HepG2 (cell line): Measurements from ENCODE around the gene SERTAD2. TPM values are rescaled to one million over a fixed set of nuclear protein-coding genes. Genes with fewer than 3 reads are reported as not detected.
A peak's percentile ranks its signal among the peaks of the same experiment; 100 is the strongest.

Experiments
- ADNP ChIP-seq: sonication (generic); formaldehyde crosslinking; IDR thresholded peaks from 2 replicates; pipeline ENCODE4 v1.4.0; 2020; ENCODE audit warnings: missing genetic modification reagents
- GATAD2A ChIP-seq: IDR thresholded peaks from 2 replicates; pipeline ENCODE4 v1.6.1; 2016
- HMG20B ChIP-seq: conservative IDR thresholded peaks from 2 replicates; pipeline ENCODE4 v1.6.1; 2016; ENCODE audit warnings: missing genetic modification reagents, missing compliant biosample characterization
- JDP2 ChIP-seq: sonication (generic); formaldehyde crosslinking; IDR thresholded peaks from 2 replicates; pipeline ENCODE4 v1.8.1; 2022; ENCODE audit warnings: missing genetic modification reagents, borderline replicate concordance
- KDM5A ChIP-seq: fragments of 200-600 bp; sonication (generic); IDR thresholded peaks from 2 replicates; pipeline ENCODE4 v1.7.0; 2018; ENCODE audit warnings: antibody characterized with exemption, mild to moderate bottlenecking, low read length, borderline replicate concordance
- MAX ChIP-seq: IDR thresholded peaks from 2 replicates; pipeline ENCODE4 v1.6.1; 2012; ENCODE audit warnings: inconsistent platforms
- MEIS1 ChIP-seq: sonication (generic); formaldehyde crosslinking; IDR thresholded peaks from 2 replicates; pipeline ENCODE4 v1.9.0; 2021; ENCODE audit warnings: mild to moderate bottlenecking, missing genetic modification reagents, moderate library complexity, borderline replicate concordance
- NAIF1 ChIP-seq: sonication (generic); formaldehyde crosslinking; IDR thresholded peaks from 2 replicates; pipeline ENCODE4 v1.5.0; 2020; ENCODE audit warnings: mild to moderate bottlenecking, missing genetic modification reagents, borderline replicate concordance
- NONO ChIP-seq, 2 experiments: fragments of 450-650 bp in 1 of 2; sonication (generic) in 1 of 2; formaldehyde crosslinking in 1 of 2; IDR thresholded peaks in 1 of 2; conservative IDR thresholded peaks in 1 of 2; 2 replicates each; pipeline versions ENCODE4 v1.6.1 to v1.8.0; 2017 to 2022; ENCODE audit warnings: mild to moderate bottlenecking in 1 of 2, missing genetic modification reagents in 1 of 2, moderate library complexity in 1 of 2
- RFX3 ChIP-seq: IDR thresholded peaks from 2 replicates; pipeline ENCODE4 v1.6.1; 2016; ENCODE audit warnings: missing biosample characterization, missing genetic modification reagents
- SETDB1 ChIP-seq: sonication (generic); formaldehyde crosslinking; IDR thresholded peaks from 2 replicates; pipeline ENCODE4 v1.5.1; 2020; ENCODE audit warnings: missing genetic modification reagents, mild to moderate bottlenecking, borderline replicate concordance
- SMYD3 ChIP-seq: sonication (generic); formaldehyde crosslinking; IDR thresholded peaks from 2 replicates; pipeline ENCODE4 v1.8.1; 2023; ENCODE audit warnings: mild to moderate bottlenecking, missing genetic modification reagents
- SP1 ChIP-seq, 2 experiments: fragments of 450-650 bp in 1 of 2; sonication (generic) in 1 of 2; formaldehyde crosslinking in 1 of 2; IDR thresholded peaks; 2 replicates each; pipeline versions ENCODE4 v1.4.0 to v1.6.1; 2016 to 2020; ENCODE audit warnings: missing genetic modification reagents in 1 of 2
- SUZ12 ChIP-seq: fragments of 150-350 bp; IDR thresholded peaks from 2 replicates; pipeline ENCODE4 v1.6.1; 2014; ENCODE audit warnings: low read depth, low read length
- THAP11 ChIP-seq: IDR thresholded peaks from 2 replicates; pipeline ENCODE4 v1.6.1; 2016; ENCODE audit warnings: missing biosample characterization, missing genetic modification reagents
- XBP1 ChIP-seq: sonication (generic); formaldehyde crosslinking; IDR thresholded peaks from 2 replicates; pipeline ENCODE4 v1.5.0; 2020; ENCODE audit warnings: missing genetic modification reagents
- ZBED4 ChIP-seq: sonication (generic); formaldehyde crosslinking; IDR thresholded peaks from 2 replicates; pipeline ENCODE4 v1.4.0; 2020; ENCODE audit warnings: missing genetic modification reagents, borderline replicate concordance
- ZBTB1 ChIP-seq: sonication (generic); formaldehyde crosslinking; IDR thresholded peaks from 2 replicates; pipeline ENCODE4 v1.4.0; 2020; ENCODE audit warnings: missing genetic modification reagents, borderline replicate concordance
- ZNF12 ChIP-seq: sonication (generic); formaldehyde crosslinking; IDR thresholded peaks from 2 replicates; pipeline ENCODE4 v1.5.0; 2020; ENCODE audit warnings: missing genetic modification reagents
- ZNF124 ChIP-seq: sonication (generic); formaldehyde crosslinking; IDR thresholded peaks from 2 replicates; pipeline ENCODE4 v1.4.0; 2020; ENCODE audit warnings: missing genetic modification reagents
- ZNF138 ChIP-seq: sonication (generic); formaldehyde crosslinking; IDR thresholded peaks from 2 replicates; pipeline ENCODE4 v1.5.0; 2020; ENCODE audit warnings: mild to moderate bottlenecking, low read depth, missing genetic modification reagents
- ZNF225 ChIP-seq: sonication (generic); formaldehyde crosslinking; IDR thresholded peaks from 2 replicates; pipeline ENCODE4 v1.4.0; 2020; ENCODE audit warnings: mild to moderate bottlenecking, missing genetic modification reagents
- ZNF230 ChIP-seq: sonication (generic); formaldehyde crosslinking; IDR thresholded peaks from 2 replicates; pipeline ENCODE4 v1.4.0; 2020; ENCODE audit warnings: mild to moderate bottlenecking, missing genetic modification reagents
- ZNF260 ChIP-seq: sonication (generic); formaldehyde crosslinking; IDR thresholded peaks from 2 replicates; pipeline ENCODE4 v1.4.0; 2020; ENCODE audit warnings: missing genetic modification reagents, low read depth, mild to moderate bottlenecking, borderline replicate concordance
- ZNF432 ChIP-seq: sonication (generic); formaldehyde crosslinking; IDR thresholded peaks from 2 replicates; pipeline ENCODE4 v1.5.0; 2020; ENCODE audit warnings: missing genetic modification reagents, mild to moderate bottlenecking, borderline replicate concordance
- ZNF564 ChIP-seq: sonication (generic); formaldehyde crosslinking; IDR thresholded peaks from 2 replicates; pipeline ENCODE4 v1.8.1; 2023; ENCODE audit warnings: mild to moderate bottlenecking, missing genetic modification reagents
- ZNF567 ChIP-seq: sonication (generic); formaldehyde crosslinking; IDR thresholded peaks from 2 replicates; pipeline ENCODE4 v1.8.1; 2023; ENCODE audit warnings: mild to moderate bottlenecking, missing genetic modification reagents, borderline replicate concordance
- ZNF589 ChIP-seq: sonication (generic); formaldehyde crosslinking; conservative IDR thresholded peaks from 2 replicates; pipeline ENCODE4 v1.8.0; 2022; ENCODE audit warnings: mild to moderate bottlenecking, moderate library complexity, missing genetic modification reagents
- ZNF607 ChIP-seq: sonication (generic); formaldehyde crosslinking; IDR thresholded peaks from 2 replicates; pipeline ENCODE4 v1.5.1; 2020; ENCODE audit warnings: missing genetic modification reagents, mild to moderate bottlenecking, borderline replicate concordance
- ZNF776 ChIP-seq: sonication (generic); formaldehyde crosslinking; IDR thresholded peaks from 2 replicates; pipeline ENCODE4 v1.4.0; 2020; ENCODE audit warnings: mild to moderate bottlenecking, missing genetic modification reagents
- ZNF780A ChIP-seq: sonication (generic); formaldehyde crosslinking; IDR thresholded peaks from 2 replicates; pipeline ENCODE4 v1.8.0; 2022; ENCODE audit warnings: mild to moderate bottlenecking, missing genetic modification reagents, moderate library complexity
- polyA plus RNA-seq, 8 experiments: library from polyadenylated mRNA; depleted of rRNA in 3 of 8; stranded (reverse) in 7 of 8; unstranded in 1 of 8; fragments of >200 nt; fragmentation: Illumina TruSeq in 4 of 8; extraction: Trizol in 4 of 8; gene quantifications; 2 replicates each; pipeline versions ENCODE4 v1.2.1 to v1.2.3, GENCODE V29; 2011 to 2016; ENCODE audit warnings: low read depth in 4 of 8, missing spikeins in 1 of 8, mixed read lengths in 1 of 8; ENCODE audit not compliant: insufficient read depth in 1 of 8
- total RNA-seq, 5 experiments: library from RNA; depleted of rRNA; stranded (reverse); fragments of >200 nt; fragmentation: Illumina TruSeq; extraction: Trizol; gene quantifications; 2 replicates each; pipeline ENCODE4 v1.2.3, GENCODE V29; 2016; ENCODE audit warnings: low read depth in 1 of 5

SERTAD2 gene
- total and polyA plus RNA-seq, 2 of the 13 experiments (the other 11 are each of a cell fraction or from before 2014, with no cell fraction given): 6.7 to 22.6 TPM

DNA sequence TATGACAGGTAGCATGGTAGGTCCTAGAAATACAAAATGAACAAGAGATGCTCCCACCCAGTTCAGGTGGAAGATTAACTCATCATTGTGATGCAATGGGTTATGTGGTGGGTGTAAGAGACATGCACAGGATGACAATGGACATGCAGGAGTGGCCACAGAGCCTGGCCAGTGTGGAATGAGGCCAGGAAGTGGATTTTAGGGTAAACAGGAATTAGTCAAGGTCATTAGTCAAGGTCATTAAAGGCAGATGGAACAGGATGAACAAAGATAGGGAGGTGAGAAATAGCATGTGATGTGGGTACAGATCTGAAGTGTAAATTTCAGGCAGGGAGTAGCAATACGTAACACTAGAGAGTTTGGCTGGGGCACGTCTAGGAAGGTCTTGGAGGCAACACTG lies 15.6 kb upstream of the SERTAD2 start (continued):
- no peak for TF ChIP-seq SETDB1 (CRISPR knock-in tag)
- peak; percentile 81; the same call in 1 of the 2 replicates for TF ChIP-seq ZNF12 (CRISPR knock-in tag)
- TF ChIP-seq RFX3: no peak
- no peak for TF ChIP-seq ZNF225 (CRISPR knock-in tag)
- no peak for TF ChIP-seq SMYD3 (CRISPR knock-in tag)
- no peak for TF ChIP-seq ZNF260 (CRISPR knock-in tag)
- no peak for TF ChIP-seq ZBED4 (CRISPR knock-in tag)
- TF ChIP-seq ZNF567 (CRISPR knock-in tag): no peak
- TF ChIP-seq ZNF776 (CRISPR knock-in tag): no peak
- TF ChIP-seq ADNP (CRISPR knock-in tag): no peak
- TF ChIP-seq ZNF230 (CRISPR knock-in tag): no peak
- no peak for TF ChIP-seq MEIS1 (CRISPR knock-in tag)
- peak; percentile 72 for TF ChIP-seq ZNF780A
- no peak for TF ChIP-seq SUZ12
- no peak for TF ChIP-seq ZNF607
- peak; percentile 54; the same call in 1 of the 2 replicates for TF ChIP-seq NAIF1 (CRISPR knock-in tag)
- no peak for TF ChIP-seq XBP1 (CRISPR knock-in tag)
- TF ChIP-seq ZBTB1 (CRISPR knock-in tag): no peak
- no peak for TF ChIP-seq ZNF138 (CRISPR knock-in tag)
- TF ChIP-seq MAX: peak; percentile 57; the same call in 1 of the 2 replicates
- TF ChIP-seq NONO (IDR thresholded peaks at IDR 0.05): no peak
- no peak for TF ChIP-seq NONO (CRISPR knock-in tag; conservative IDR thresholded peaks at IDR 0.05)
- peak; percentile 67; the same call in 1 of the 2 replicates for TF ChIP-seq ZNF589
- no peak for TF ChIP-seq JDP2
- peak; percentile 79 for TF ChIP-seq THAP11 (CRISPR knock-in tag)
- TF ChIP-seq ZNF124 (CRISPR knock-in tag): no peak
- no peak for TF ChIP-seq KDM5A
- no peak for TF ChIP-seq HMG20B (CRISPR knock-in tag)
- no peak for TF ChIP-seq ZNF564 (CRISPR knock-in tag)
- TF ChIP-seq ZNF432: no peak
- TF ChIP-seq SP1 (IDR thresholded peaks at IDR 0.05): no peak
- no peak for TF ChIP-seq SP1 (CRISPR knock-in tag; IDR thresholded peaks at IDR 0.05)
- peak; percentile 99 for TF ChIP-seq GATAD2A (CRISPR knock-in tag)
